OCI-LY7 (cell line): ENCODE measurements around the gene PCCA. TPM values are rescaled to one million over a fixed set of nuclear protein-coding genes. Genes with fewer than 3 reads are reported as not detected.

Experiments
- BruUV-seq: library from RNA; stranded (reverse); fragments of 400-500 nt; replicated peaks from 2 replicates; lab custom pipeline; 2021; lab: Mats Ljungman, UMichigan
- CTCF ChIA-PET: fragments of 300-600 bp; sonication (Branson Sonifier 250); formaldehyde crosslinking; loops from one replicate; lab custom pipeline; 2022; ENCODE audit warnings: antibody characterized with exemption; ENCODE audit not compliant: unreplicated experiment; lab: Charles Lee
- POLR2A ChIA-PET: fragments of 300-600 bp; sonication (Branson Sonifier 250); formaldehyde crosslinking; loops from one replicate; lab custom pipeline; 2022; ENCODE audit warnings: antibody characterized with exemption; lab: Charles Lee
- DNase-seq: peaks from one replicate; pipeline ENCODE4 v3.0.0-alpha.2; 2015; ENCODE audit warnings: low spot score
- H2AFZ ChIP-seq: fragments of 200-600 bp; sonication (generic), shearing (Covaris generic); 2 replicates; pipeline ENCODE4 v1.6.1; 2014; ENCODE audit warnings: mild to moderate bottlenecking, antibody characterized with exemption, low read length, moderate library complexity
- H3K27ac ChIP-seq: fragments of 200-600 bp; sonication (generic); 2 replicates; pipeline ENCODE4 v1.5.1; 2014; ENCODE audit warnings: mixed run types, low read depth, mild to moderate bottlenecking, moderate library complexity, low read length, inconsistent platforms; ENCODE audit not compliant: poor library complexity, severe bottlenecking
- H3K36me3 ChIP-seq: fragments of 200-600 bp; sonication (generic); 2 replicates; pipeline ENCODE4 v1.6.1; 2014; ENCODE audit warnings: mild to moderate bottlenecking, antibody characterized with exemption, low read length, moderate library complexity, mixed read lengths; ENCODE audit not compliant: insufficient read depth
- H3K4me1 ChIP-seq: fragments of 200-600 bp; sonication (generic); 2 replicates; pipeline ENCODE4 v1.5.1; 2014; ENCODE audit warnings: mild to moderate bottlenecking, low read length; ENCODE audit not compliant: insufficient read depth, poor library complexity, severe bottlenecking
- H3K4me2 ChIP-seq: fragments of 200-600 bp; sonication (generic); 2 replicates; pipeline ENCODE4 v1.6.1; 2014; ENCODE audit warnings: mild to moderate bottlenecking, low read length
- H3K4me3 ChIP-seq: fragments of 200-600 bp; sonication (generic); 2 replicates; pipeline ENCODE4 v1.5.1; 2014; ENCODE audit warnings: mild to moderate bottlenecking, low read depth, low read length; ENCODE audit not compliant: poor library complexity, severe bottlenecking
- H3K79me2 ChIP-seq: fragments of 200-600 bp; sonication (generic); 2 replicates; pipeline ENCODE4 v1.6.1; 2016; ENCODE audit warnings: low read depth, mild to moderate bottlenecking, low read length, moderate library complexity, mixed read lengths; ENCODE audit not compliant: insufficient read depth
- H3K9me2 ChIP-seq: fragments of 200-600 bp; sonication (generic); 2 replicates; pipeline ENCODE4 v1.6.1; 2016; ENCODE audit warnings: mild to moderate bottlenecking, low read length, mixed read lengths; ENCODE audit not compliant: insufficient read depth
- H3K9me3 ChIP-seq: fragments of 200-600 bp; sonication (generic); 2 replicates; pipeline ENCODE4 v1.6.1; 2014; ENCODE audit warnings: mild to moderate bottlenecking, mixed run types, low read length, mixed read lengths
- H4K20me1 ChIP-seq: fragments of 200-600 bp; sonication (generic); 2 replicates; pipeline ENCODE4 v1.6.1; 2014; ENCODE audit warnings: mild to moderate bottlenecking, antibody characterized with exemption, low read length, moderate library complexity, mixed read lengths; ENCODE audit not compliant: insufficient read depth
- CTCF ChIP-seq: fragments of 200-600 bp; sonication (generic); conservative IDR thresholded peaks from 2 replicates; pipeline ENCODE4 v1.5.1; 2014; ENCODE audit warnings: mild to moderate bottlenecking, antibody characterized with exemption, low read length, moderate library complexity, mixed read lengths
- EZH2phosphoT487 ChIP-seq: fragments of 200-600 bp; sonication (generic); IDR thresholded peaks from 2 replicates; pipeline ENCODE4 v1.6.1; 2018; ENCODE audit warnings: low read depth, borderline replicate concordance, mild to moderate bottlenecking, mixed run types, antibody characterized with exemption, low read length, moderate library complexity, mixed read lengths
- intact Hi-C: fragments of 100-400 bp; cut with micrococcal nuclease; formaldehyde crosslinking; loops from one replicate; pipeline ENCODE4 v1.10.0; 2022; ENCODE audit not compliant: unreplicated experiment
- total RNA-seq, 2 experiments: library from RNA; depleted of rRNA in 1 of 2; stranded (reverse); fragments of >200 nt in 1 of 2; shearing (Covaris generic) in 1 of 2; gene quantifications; 2 replicates each; pipeline ENCODE4 v1.2.3, GENCODE V29; 2014 to 2022

The PCCA gene
- total RNA-seq, 2 experiments from 2014 or later = 2.7 to 7.2 TPM

- Histone ChIP-seq H3K4me1 (no peaks in the 10 kb centered on the region), H3K9me3 (no peaks in the 10 kb centered on the region), H3K4me3 (no peak overlapping the region), H3K79me2 (no peaks in the 10 kb centered on the region), H3K9me2 (no peaks in the 10 kb centered on the region), H4K20me1 (no peaks in the 10 kb centered on the region), H3K36me3 (no peaks in the 10 kb centered on the region), H3K4me2 (no peak overlapping the region), H3K27ac (no peak overlapping the region), H2AFZ (no peak overlapping the region)
- no TSS peak for BruUV-seq
- no peak for DNase-seq
- POLR2A ChIA-PET = no interaction called here
- CTCF ChIA-PET = no interaction called here
- TF ChIP-seq CTCF = no peak
- no peak for TF ChIP-seq EZH2phosphoT487
- intact Hi-C loops = no loop called here
Measured at GRCh38 chr13:100362781-100363180, 273.9 kb downstream of the PCCA start.

- Histone ChIP-seq H3K79me2 (no peaks in the 10 kb centered on the region), H3K4me3 (no peak overlapping the region), H2AFZ (no peak overlapping the region), H3K9me3 (no peaks in the 10 kb centered on the region), H3K36me3 (no peaks in the 10 kb centered on the region), H3K4me2 (no peak overlapping the region), H3K4me1 (no peaks in the 10 kb centered on the region), H3K9me2 (no peaks in the 10 kb centered on the region), H3K27ac (no peak overlapping the region), H4K20me1 (no peaks in the 10 kb centered on the region)
- POLR2A ChIA-PET = no interaction called here
- no peak for DNase-seq
- intact Hi-C loops = no loop called here
- CTCF ChIA-PET = no interaction called here
- no TSS peak for BruUV-seq
- TF ChIP-seq CTCF = no peak
- TF ChIP-seq EZH2phosphoT487 = no peak
Measured at GRCh38 chr13:100363285-100363711, 274.4 kb downstream of the PCCA start.

GRCh38 chr13:100363874-100364273 lies 275.0 kb downstream of the PCCA start:
- CTCF ChIA-PET = no interaction called here
- H3K36me3 ChIP-seq = no peaks in the 10 kb centered on the region
- no TSS peak for BruUV-seq
- H4K20me1 ChIP-seq = no peaks in the 10 kb centered on the region
- POLR2A ChIA-PET = no interaction called here
- no peak overlapping the region for H3K4me2 ChIP-seq
- DNase-seq = no peak
- H3K9me3 ChIP-seq = no peaks in the 10 kb centered on the region
- H3K27ac ChIP-seq = no peak overlapping the region
- intact Hi-C loops = no loop called here
- TF ChIP-seq CTCF (no peak), EZH2phosphoT487 (no peak)
- no peaks in the 10 kb centered on the region for H3K4me1 ChIP-seq
- no peaks in the 10 kb centered on the region for H3K79me2 ChIP-seq
- no peaks in the 10 kb centered on the region for H3K9me2 ChIP-seq
- H3K4me3 ChIP-seq = no peak overlapping the region
- no peak overlapping the region for H2AFZ ChIP-seq
